ENCODE results near the gene MAFG. TPM values are rescaled to one million over a fixed set of nuclear protein-coding genes. Genes with fewer than 3 reads are reported as not detected.

Gene MAFG
- total and polyA plus RNA-seq, 9 of the 15 experiments (the other 6 are each of a cell fraction or from before 2014, with no cell fraction given) = 1.1 to 58.1 (median 24.9) TPM

GRCh38 chr17:81917565-81918332 is 9.8 kb downstream of the MAFG start, which contains the start of gene SIRT7 (continued):
- TF ChIP-seq POLR3G (IDR thresholded peaks at IDR 0.05; ENCODE audit: extremely low read depth, insufficient read length, insufficient replicate concordance) = no peak
- no peak for TF ChIP-seq LARP7 (IDR thresholded peaks at IDR 0.05)
- TF ChIP-seq GMEB1 (CRISPR knock-in tag; IDR thresholded peaks at IDR 0.05) = no peak
- no peak for TF ChIP-seq ZNF507 (tag; conservative IDR thresholded peaks at IDR 0.05)
- TF ChIP-seq FOXP1 (CRISPR knock-in tag; IDR thresholded peaks at IDR 0.05) = 0 out of 2 replicates have a peak, but pooled peaks have one; percentile 28
- no peak; the same call in 1 of the 2 replicates for TF ChIP-seq BHLHE40 (IDR thresholded peaks at IDR 0.05; ENCODE audit: low read length)
- TF ChIP-seq HNRNPUL1 (IDR thresholded peaks at IDR 0.05; ENCODE audit: low read length) = no peak
- TF ChIP-seq PCBP1 (IDR thresholded peaks at IDR 0.05; ENCODE audit: low read depth, low read length, poor library complexity, severe bottlenecking) = peak; percentile 31
- TF ChIP-seq LCOR (CRISPR knock-in tag; IDR thresholded peaks at IDR 0.05) = no peak
- TF ChIP-seq FUS (optimal IDR thresholded peaks at IDR 0.05; ENCODE audit: low read depth, low read length) = peak; percentile 96
- peak; percentile 73 for TF ChIP-seq CTBP1 (IDR thresholded peaks at IDR 0.05; ENCODE audit: borderline replicate concordance)
- TF ChIP-seq SMARCB1 (IDR thresholded peaks at IDR 0.05; ENCODE audit: insufficient read length, low read depth) = no peak
- no peak for TF ChIP-seq CBFA2T2 (conservative IDR thresholded peaks at IDR 0.05)
- no peak for TF ChIP-seq PHF20 (IDR thresholded peaks at IDR 0.05; ENCODE audit: partially characterized antibody)
- no peak for TF ChIP-seq HOXB6 (CRISPR knock-in tag; IDR thresholded peaks at IDR 0.05; ENCODE audit: borderline replicate concordance)
- TF ChIP-seq COPS2 (conservative IDR thresholded peaks at IDR 0.05) = no peak
- no peak for TF ChIP-seq MYBL2 (IDR thresholded peaks at IDR 0.05; ENCODE audit: low read depth)
- no peak for TF ChIP-seq MYBL2 (CRISPR knock-in tag; IDR thresholded peaks at IDR 0.05; ENCODE audit: borderline replicate concordance)
- TF ChIP-seq YY1 (IDR thresholded peaks at IDR 0.05; ENCODE audit: borderline replicate concordance in 1 of 3, control insufficient read depth in 1 of 3, extremely low read depth in 1 of 3, insufficient read depth in 3 of 3, insufficient read length in 1 of 3, insufficient replicate concordance in 2 of 3, low read depth in 1 of 3, low read length in 2 of 3) = peak; percentile 12 to 81 (median 72)
- no peak for TF ChIP-seq CHCHD3 (CRISPR knock-in tag; IDR thresholded peaks at IDR 0.05)
- TF ChIP-seq AFF1 (IDR thresholded peaks at IDR 0.05; ENCODE audit: low read depth in 1 of 2, partially characterized antibody in 2 of 2) = no peak
